ELF-1 (cell line): ENCODE data around the gene PKNOX2.

ENCODE experiments used
- DNase-seq: peaks from one replicate; pipeline ENCODE4 v3.0.0-alpha.2; 2016; ENCODE audit warnings: low read depth, low spot score

PKNOX2 gene

DNA sequence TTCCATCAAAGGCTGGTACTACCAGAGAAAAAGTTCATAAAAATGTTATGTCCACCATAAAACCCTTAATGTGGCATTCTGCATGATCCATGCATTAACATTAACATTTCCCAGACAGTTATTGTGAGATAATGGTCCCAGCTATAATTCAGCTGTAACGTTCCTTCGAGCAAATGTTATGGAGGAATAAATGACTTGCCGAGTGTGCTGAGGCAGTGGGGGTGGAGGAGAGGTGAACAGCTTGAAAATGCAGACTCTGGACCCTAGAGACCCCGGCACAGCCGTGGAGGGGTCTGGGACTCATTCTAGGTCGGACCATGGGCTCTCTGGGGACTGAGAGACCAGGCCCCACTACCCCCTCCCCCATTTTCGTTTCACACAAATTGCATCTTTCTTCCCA is 141.9 kb downstream of the PKNOX2 start:
- no peak for DNase-seq

DNA sequence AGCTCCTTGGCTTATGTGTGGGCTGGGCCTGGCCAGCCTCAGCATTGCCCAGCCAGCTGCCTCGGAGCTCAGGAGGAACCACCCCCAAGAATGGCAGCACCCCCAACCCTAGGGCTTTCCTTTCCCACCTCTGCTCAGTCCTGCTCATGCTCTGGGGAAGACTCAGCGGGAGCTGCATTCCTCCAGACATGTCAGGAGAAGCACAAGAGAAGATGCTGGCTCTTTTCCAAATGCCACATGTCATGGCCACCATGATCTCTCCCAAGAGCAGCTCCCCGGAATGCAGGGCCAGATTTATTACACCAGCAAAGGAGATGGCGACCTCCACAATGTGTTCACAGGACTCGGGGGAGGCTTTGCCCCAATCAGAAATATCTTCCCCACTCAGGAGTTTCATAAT is 143.7 kb downstream of the PKNOX2 start:
- DNase-seq = no peak

DNA sequence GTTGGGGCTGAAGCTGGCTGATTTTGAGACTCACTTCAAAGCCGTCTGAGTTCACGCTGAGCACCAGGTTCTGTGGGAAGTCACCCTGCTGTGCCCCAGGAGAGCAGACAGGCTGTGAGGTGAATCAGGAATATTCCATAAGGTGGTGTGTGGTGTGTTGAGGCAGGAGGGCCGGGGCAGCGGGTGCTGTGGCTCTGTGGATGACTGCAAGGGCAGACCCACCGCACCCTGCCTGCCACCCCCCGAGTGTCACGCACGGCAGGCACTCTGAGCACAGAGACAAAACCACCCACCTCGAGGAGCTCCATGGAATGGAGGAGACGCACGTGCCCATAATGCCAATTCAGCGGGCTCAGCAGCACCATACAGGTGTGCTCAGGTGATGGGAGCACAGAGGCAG is 147.8 kb downstream of the PKNOX2 start:
- no peak for DNase-seq

DNA sequence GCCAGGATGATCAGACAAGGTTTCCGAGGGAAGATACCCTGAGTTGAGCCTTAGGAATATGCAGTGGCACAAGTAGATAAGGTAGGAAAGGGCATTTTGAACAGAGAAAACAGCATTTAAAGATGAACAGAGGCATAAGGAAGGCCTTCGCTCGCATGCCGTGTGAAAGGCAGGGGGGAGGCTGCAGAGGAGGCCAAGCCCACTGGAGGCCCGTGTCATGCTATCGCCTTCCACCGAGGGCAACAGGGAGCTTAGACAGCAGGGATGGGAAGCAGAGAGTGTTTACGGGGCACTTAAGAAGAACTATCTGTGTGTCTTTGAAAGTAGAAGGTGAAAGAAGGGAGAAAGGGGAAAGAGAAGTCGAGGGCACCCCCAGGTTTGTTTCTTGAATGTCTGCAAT is 148.3 kb downstream of the PKNOX2 start:
- DNase-seq = no peak

DNA sequence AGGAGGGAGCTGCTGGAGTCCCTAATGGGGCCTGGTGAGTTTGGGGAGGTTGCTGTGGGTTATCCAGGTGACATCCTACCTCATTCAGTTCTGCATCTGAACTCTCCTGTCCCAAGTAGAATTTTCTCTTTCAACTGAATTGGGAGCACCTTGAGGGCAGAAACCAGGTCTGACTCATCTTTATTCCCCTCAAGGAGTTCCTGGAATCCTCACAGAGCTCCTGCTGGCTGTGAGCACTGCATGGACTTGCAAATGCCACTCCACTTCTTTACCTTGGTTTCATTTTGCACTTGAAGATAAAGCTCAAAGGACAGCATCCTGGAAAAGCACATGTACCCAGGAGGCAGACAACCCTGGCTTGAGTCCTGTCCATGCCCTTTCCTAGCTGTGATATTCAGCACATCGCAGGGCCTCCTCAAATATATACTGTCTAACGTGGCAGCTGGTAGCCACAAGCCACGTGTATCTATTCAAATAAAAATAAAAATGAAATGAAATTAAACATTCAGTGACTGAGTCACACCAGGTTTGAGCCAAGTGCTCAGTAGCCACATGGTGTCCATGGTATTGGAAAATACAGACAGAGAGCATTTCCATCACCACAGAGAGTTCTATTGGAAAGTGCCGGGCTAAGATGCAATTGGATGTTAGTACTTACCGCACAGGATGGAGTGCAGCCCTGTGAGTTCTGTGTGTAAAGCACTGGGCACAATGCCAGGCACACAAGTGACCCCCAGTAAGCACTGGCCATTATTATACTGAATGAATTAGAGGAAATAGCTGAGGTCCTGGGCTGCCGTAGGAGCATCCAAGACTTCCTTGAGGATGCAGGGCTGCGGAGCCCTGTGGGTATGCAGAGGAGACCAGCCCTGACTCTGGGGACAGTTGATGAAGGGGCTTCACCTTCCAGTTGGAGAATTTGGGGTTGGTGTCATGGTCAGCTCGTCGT is 149.0 kb downstream of the PKNOX2 start:
- DNase-seq = peak; percentile 66

DNA sequence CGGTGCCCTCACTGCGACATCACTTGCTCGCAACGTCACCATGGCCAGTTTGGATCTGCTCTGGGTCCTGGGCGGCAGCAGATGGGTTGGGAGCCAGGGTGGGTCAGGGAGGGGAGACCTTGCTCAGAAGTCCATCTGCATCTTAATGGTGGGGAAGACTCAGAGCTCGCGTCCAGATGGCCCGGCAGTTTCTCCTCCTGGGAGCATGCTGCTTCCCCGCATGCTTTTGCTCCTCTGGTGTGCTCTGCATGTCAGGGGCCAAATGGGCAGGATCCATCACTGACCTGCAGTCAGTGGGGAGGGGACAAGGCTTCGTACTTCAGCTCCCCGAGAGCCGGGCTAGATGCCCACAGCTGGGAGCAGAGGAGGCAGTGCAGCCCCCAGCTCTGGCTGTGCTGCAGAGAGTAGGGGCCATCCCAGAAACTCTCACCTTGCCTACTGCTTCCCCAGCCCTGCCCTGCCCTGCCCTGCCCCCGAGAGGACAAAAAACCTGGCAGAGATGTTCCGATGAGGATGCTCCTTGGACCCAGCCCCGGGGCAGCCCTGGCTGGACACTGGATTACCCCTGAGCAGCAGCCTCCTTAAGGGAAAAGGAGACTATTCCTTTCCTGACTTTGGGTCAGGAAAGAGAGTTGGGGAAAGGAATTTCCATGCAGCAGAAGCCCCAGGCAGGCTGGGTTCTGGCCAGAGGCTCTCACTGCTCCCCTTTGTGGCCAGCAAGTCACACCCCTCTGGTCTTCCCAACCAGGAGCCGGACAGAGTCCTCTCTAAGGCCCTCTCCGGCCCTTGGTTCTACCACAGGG is 149.9 kb downstream of the PKNOX2 start:
- no peak for DNase-seq

DNA sequence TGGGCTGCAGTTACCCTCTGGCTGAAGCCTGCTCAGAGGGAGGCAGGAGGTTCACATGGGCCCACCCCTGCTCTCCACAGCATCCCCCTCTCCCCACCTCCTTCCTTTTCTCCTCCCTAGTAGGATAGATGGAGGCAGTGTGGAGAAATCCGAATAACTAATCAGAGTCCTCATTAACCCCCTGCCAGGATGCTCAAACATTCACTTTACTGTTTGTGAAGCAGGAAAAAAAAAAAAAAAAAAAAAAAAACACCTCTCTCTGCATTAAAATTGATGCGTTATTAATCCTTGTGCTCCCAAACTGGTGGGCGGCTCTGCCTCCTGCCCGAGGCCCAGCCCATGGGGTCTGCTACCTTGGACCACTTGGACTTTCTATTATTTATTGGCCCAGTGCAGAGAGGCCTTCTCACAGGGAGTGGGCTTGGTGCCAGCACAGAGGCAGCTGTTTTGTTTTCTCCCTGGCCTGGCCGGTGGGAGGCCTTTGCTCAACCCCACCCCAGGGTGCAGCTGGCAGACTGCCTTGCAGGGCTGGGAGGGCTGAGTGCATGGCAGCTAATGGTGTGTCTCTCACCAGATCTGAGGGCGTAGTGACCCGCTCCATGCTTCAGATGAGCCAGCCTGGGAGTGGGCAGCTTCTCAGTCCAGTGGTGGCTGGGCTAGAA is 150.7 kb downstream of the PKNOX2 start:
- no peak for DNase-seq

DNA sequence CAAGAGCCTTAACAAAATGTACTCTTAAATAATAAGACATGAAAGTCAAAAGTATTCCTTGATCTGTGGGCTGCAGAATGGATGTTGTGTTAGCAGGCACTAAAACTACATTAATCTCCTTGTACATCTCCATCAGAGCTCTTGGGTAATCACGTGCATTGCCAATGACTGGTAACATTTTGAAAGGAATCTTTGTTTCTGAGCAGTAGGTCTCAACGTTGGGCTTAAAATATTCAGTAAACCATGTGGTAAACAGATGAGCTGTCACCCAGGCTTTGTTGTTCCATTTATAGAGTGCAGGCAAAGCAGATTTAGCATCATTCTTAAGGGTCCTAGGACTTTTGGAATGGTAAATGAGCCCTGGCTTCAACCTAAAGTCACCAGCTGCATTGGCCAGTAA is 152.9 kb downstream of the PKNOX2 start:
- DNase-seq = no peak

DNA sequence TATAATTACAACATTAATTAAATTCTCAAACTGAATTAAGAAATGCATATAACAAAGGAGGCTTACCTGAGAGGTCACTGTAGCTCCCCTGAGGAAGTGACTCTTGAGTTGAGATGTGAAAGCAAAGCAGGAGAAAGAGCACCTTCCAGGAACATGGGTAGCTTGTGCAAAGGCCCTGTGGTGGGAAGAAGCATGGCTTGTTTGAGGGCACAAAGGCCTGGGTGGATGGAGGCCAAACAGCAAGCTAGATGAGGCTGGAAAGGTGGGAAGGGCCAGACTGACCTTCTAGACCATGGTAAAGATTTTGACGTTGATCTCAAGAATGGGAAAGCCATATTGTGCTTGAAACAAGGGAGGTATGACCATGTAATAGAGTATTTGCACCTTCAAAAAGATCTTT is 155.1 kb downstream of the PKNOX2 start:
- DNase-seq = no peak

DNA sequence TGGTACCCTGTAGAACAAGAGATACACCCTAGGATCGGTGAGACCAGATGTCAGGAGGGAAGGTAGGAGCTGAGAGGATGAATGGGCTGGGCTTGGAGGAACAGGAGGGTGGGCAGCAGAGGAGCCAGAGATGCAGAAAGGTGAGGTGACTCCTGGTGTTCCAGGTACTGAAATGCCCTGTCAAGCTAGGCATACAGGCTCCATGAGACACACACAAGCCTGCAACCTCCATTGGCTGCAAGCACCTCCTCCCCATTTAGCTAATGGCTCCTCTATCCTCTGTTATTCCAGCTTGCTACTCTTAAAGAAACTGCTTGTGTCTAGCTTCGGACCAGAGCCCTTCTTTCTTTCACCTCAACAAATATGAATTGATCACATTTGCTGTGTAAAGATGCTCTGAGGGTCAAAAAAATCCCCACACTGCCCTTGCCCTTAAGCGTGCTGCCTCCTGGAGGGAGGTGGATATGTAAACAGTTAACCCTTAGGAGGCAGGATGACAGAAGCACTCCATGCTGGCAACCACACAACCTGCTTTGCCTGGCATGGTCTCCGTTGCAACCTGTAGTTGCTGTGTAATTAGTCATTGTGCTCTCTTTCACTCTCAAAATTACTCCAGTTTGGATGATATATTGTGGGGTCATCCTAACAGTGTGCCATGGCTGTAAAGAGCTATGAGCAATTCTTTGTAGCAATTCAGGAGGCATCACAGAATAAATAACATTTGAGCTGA is 156.0 kb downstream of the PKNOX2 start:
- DNase-seq = no peak

DNA sequence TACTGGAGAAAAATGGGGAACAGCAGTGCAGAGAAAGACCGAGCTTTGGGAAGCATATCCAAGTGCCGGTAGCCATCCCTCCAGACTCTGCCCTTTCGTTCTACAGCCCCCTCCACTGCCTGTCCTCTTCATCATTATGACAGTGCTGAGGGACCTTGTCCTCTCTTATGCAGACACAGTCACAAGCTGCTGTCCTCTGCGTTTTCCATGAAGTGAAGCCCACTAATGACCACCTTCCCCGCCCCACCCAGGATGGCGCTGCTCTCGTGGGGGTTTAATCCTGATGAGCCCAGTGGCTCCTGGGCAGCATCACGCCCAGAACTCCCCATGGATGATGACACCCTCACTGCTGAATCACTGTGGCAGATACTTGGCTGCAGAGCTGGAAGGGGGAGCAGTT is 157.7 kb downstream of the PKNOX2 start:
- no peak for DNase-seq

DNA sequence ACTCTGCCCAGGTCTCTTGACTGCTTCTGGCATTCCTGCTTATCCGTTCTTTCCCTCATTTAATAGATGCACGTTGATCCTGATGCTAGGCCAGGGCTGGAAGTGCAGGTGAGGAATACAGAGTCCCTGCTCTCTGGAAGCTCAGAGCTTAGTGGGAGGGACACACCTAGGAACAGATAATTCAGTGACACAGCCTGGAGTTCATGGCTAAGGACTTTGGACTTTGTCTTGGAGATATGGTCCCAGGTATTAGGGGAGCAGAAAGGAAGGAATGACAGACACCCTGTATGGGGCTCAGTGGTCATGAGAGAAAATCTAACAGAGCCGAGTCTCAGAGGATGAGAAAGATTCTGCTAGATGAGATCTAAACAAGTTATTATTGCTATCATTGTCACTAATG is 160.6 kb downstream of the PKNOX2 start:
- DNase-seq = no peak

DNA sequence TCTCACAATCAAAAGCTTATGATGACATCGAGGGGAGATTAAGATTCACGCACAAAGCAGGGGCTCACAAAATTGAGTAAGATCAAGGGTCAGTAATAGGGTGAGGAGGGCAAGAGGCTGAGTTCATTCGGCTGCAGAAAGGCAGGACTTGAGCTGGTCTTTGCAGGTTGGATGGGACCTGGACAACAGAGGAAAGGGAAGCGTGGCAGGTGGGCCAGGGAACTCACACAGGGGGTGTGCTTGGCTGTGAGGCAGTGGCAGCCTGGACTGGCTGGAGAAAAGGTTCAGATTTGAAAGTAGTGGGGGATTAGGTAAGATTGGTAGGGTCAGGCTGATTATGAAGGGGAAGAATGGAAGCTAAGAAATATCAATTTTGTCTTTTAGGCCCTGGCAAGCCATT is 161.6 kb downstream of the PKNOX2 start:
- DNase-seq = no peak

DNA sequence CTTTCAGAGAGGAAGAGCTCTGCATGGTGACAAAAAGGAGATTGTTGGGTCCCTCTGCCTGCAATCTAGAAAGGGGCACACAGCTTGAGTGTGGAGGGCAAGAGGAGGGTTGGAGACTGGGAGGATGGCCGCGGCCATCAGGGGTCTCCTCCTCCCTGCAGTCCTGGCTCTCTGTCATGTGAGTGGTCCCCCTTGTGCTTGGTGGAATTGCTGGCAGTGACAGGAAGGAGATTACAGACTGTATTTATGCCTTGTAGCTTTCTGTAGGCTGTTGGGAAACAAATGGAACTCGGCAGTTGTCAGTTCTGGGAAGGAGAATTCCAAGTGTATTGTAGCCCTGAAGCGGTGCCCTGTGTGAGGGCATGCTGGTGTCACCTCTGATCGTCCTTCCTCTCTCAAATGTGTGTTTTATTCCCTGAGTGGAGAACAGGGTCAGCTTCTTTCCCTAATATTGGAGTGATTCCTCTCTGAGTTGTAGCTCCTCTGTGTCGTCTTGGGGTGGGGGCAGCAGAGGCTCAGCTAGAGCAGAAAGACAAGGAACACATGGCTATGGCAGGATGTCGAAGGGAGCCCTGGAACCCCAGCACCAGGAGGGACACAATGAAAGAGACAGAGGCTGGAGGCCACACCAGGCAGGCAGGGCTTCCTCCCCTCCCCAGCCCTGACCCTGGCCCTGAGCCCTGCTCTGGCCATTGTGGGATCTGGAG is 163.1 kb downstream of the PKNOX2 start:
- DNase-seq = no peak

DNA sequence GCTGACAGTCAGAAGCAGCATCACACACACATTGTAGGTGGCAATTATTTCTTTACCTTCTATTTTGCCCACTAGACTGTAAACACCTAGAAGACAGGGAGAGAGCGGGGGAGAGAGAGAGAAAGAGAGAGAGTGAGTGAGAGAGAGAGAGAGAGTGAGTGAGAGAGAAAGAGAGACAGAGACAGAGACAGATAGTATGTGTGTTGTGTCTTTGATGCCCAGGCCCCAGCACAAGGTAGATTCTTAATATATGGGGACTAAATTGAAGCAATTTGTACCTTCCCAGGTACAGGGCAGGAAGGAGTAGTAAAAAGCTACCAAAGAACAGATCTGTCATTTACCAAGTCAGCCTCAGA is 163.7 kb downstream of the PKNOX2 start:
- DNase-seq = no peak

DNA sequence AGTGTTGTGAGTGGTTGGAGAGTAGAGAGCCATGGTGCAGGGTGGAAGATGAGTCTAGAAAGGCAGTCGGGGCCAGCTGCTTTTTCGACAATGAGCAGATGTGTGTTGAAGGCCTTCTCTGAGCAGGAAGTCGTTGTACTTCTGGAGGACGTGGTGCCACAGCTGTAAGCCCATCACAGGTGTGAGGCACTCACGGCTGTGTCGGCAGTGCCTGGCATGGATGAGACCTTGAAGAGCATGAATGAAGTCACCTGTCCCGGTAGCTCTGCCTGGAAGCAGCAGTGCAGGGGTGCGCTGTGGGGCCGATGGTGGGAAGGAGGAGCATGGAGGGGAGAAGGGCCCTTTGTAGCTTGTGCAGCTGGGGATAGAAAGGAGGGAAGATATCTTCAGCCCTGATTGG is 165.2 kb downstream of the PKNOX2 start:
- no peak for DNase-seq

DNA sequence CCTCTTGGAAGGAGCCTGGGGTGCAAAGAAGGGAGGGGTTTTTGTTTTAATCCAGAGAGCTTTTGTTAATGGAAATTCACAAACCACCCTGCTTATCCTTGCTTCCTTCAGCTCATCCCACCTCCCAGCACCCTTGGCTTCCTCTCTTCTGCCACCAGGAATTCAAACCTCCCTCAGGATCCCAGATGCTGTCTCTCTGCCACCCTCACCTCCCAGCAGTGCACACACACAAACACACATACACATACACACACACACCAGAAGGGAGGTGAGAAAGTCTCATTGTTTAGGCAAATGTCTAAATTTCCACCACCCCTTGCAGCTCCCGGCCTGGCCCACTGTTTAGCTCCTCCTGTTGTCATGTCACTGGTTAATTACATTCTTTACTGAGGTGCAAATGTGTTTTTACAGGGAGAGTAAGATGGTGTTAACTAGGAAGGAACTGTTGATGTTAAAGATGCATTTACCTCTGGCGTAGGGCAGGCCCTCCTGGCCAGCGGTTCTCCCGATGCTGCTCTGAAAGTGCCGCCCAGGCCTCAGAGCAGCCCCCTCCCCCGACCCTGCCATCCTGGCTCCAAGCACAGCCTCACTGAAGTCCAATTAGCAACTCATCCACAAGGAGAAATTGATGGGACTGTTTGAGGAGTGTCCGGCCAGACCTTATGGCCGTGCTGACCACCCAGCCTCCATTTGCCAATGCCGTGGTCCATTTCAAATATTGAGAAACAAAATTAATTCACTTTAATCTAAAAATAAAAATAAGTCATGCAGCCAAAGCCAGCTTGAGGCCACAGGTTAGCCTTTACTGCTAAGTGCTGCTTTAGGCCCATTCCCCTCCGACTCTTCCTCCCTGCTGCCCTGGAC is 166.1 kb downstream of the PKNOX2 start:
- DNase-seq = no peak

DNA sequence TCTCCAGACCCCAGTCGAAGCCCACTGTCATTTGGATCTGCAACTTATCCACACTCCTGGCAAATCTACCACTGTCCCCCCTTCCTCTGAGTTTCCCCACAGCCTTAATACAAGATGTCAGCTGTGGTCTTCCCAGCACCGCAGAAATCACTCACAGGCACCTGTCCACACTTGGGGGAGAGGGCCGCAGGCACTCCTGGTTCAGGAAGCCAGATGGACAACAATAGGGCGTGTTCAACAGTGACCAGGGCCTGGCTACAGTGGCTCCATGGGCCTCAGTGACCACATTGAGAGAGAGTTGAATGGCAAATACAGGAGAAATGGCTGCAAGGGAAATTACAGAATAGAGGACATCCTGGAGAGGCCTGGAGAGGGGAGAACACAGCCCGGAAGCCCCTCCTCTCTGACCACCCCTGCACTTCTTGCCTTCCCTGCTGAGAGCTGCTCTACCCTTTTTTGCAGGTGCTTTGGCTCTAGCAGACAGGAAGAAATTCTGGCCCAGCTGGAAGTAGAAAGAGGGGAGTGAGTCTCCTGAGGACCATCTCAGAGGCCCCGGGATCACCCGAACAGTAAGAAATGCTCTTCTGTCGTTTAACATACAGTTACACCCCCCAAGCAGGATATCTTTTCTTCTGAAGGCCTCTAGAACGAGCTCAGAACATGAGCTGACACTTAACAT is 166.9 kb downstream of the PKNOX2 start:
- DNase-seq = no peak

DNA sequence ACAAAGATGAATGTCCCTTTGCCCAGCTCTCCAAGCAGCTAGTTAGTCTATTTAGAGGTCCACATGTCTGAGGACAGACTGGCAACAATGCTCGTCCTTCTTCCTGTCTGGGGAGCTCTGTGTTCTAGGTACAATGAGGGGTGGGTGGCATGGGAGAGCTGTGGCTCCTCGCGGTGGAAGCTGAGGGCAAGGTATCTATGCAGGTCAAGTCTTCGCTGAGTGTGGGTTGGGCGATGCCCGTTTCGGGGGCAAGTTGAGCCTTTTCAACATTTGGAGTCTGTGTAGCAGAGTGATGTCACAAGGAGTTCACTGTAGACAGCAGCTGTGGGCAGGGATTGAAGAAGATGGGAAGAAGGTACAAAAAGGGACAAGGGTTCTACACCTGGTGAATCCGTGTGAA is 168.3 kb downstream of the PKNOX2 start:
- no peak for DNase-seq
